ENCODE results near the gene PRKCE. TPM values are rescaled to one million over a fixed set of nuclear protein-coding genes. Genes with fewer than 3 reads are reported as not detected.

PRKCE gene
- total RNA-seq, 1 experiment from 2014 or later: 21.7 TPM

DNA sequence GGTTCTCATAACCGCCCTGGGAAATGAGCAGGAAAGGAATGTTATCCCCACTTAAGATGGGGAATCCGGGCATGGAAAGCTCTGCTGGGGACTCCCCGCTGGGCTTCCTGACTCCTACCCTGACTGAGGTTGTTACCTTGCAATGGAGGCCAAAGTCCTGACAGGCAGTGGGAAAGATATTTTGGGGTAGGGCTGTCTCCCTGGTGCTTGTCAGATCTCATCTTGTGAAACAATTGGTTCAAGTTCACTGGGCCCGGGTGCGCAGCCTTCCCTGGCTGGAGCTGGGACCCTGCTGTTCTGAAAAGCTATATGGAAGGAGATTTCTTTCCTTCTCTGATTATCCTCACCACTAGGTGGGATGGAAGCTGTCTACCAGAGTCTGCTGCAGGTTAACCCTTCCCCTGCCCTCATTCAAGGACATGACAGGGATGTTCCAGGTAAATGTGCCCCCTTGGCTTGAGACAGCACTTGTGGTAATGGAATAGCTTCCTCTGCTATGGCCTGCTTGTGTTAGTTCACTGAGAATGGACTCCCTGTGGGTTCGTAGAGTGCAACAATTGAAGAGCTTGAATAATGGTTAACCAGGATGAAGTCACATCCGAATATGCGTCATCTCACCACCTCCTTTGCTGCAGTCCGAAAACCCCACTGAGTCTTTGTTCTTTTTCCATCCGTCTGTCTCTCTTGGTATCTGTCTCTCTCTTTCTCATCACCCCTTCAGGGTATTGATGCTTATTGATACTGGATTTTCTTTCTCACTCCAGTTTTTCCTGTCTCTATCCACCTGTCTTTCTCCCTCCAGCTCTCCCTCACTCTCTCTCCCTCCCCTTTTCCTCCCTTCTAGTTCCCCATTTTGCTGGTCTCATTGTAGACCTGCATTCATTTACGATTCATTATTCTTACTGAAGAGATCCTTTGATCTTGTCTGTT, 577.9 kb downstream of the PRKCE start:
- no peaks in the 10 kb centered on the region for H3K9me2 ChIP-seq (ENCODE audit: insufficient read depth)
- CTCF ChIA-PET: interaction anchor here (0.6 kb wide), 2 partner anchors 33 to 69 kb away, joined by 3 read pairs; no protein-coding TSS in a partner anchor
- intact Hi-C loops (cut with micrococcal nuclease; ENCODE audit: unreplicated experiment): loop anchor here (10.0 kb wide), 1 partner anchor 65 kb away; the partner anchor contains the start of gene EPAS1

GRCh38 chr2:46230115-46230571, 578.7 kb downstream of the PRKCE start:
- H3F3A ChIP-seq (ENCODE audit: insufficient read depth, low read depth): peaks cover 10% of the 10 kb centered on the region
- H3K4me2 ChIP-seq: 0 out of 2 replicates have a peak overlapping the region, but pooled peaks have one; percentile 1
- no peaks in the 10 kb centered on the region for H4K20me1 ChIP-seq (ENCODE audit: insufficient read depth)
- H3K4me1 ChIP-seq (replicated peaks; ENCODE audit: insufficient read depth): peaks cover 28% of the 10 kb centered on the region
- CTCF ChIA-PET: interaction anchor here (0.6 kb wide), 1 partner anchor 136 kb away, joined by 4 read pairs; no protein-coding TSS in a partner anchor
- POLR2A ChIA-PET (ENCODE audit: unreplicated experiment): no interaction called here
- H3K9me2 ChIP-seq (ENCODE audit: insufficient read depth): no peaks in the 10 kb centered on the region
- no peak overlapping the region for H2AFZ ChIP-seq
- peaks cover 19% of the 10 kb centered on the region; the same call in 1 of the 2 replicates for H3K36me3 ChIP-seq (ENCODE audit: low read depth)
- no peak for TF ChIP-seq EZH2 (IDR thresholded peaks at IDR 0.05; ENCODE audit: low read depth)
- no peak for TF ChIP-seq CTCF (conservative IDR thresholded peaks at IDR 0.05)
- H3K27ac ChIP-seq: no peak overlapping the region
- intact Hi-C loops (cut with micrococcal nuclease; ENCODE audit: unreplicated experiment): no loop called here
- no TSS peak for BruUV-seq (replicated peaks)
- no peaks in the 10 kb centered on the region for H3K79me2 ChIP-seq (ENCODE audit: low read depth)
- no peaks in the 10 kb centered on the region for H3K27me3 ChIP-seq (ENCODE audit: insufficient read depth, low read depth)
- DNase-seq: no peak
- no peak overlapping the region for H3K4me3 ChIP-seq
- H3K9me3 ChIP-seq (ENCODE audit: insufficient read depth, low read depth): peaks cover 10% of the 10 kb centered on the region

More for the DNA sequence above, 577.9 kb downstream of the PRKCE start:
- Histone ChIP-seq H3K4me3 (no peak overlapping the region), H3F3A (ENCODE audit: insufficient read depth, low read depth) (peaks cover 15% of the 10 kb centered on the region), H3K27ac (no peak overlapping the region), H2AFZ (no peak overlapping the region), H3K4me2 (no peak overlapping the region), H3K4me1 (replicated peaks; ENCODE audit: insufficient read depth) (peaks cover 33% of the 10 kb centered on the region), H3K36me3 (ENCODE audit: low read depth) (peaks cover 19% of the 10 kb centered on the region; the same call in 1 of the 2 replicates), H3K27me3 (ENCODE audit: insufficient read depth, low read depth) (no peaks in the 10 kb centered on the region), H4K20me1 (ENCODE audit: insufficient read depth) (no peaks in the 10 kb centered on the region), H3K79me2 (ENCODE audit: low read depth) (no peaks in the 10 kb centered on the region), H3K9me3 (ENCODE audit: insufficient read depth, low read depth) (peaks cover 10% of the 10 kb centered on the region)
- DNase-seq: no peak
- POLR2A ChIA-PET (ENCODE audit: unreplicated experiment): interaction anchor here (0.6 kb wide), 1 partner anchor 164 kb away, joined by 3 read pairs; no protein-coding TSS in a partner anchor
- BruUV-seq (replicated peaks): no TSS peak
- TF ChIP-seq CTCF (conservative IDR thresholded peaks at IDR 0.05) (no peak), EZH2 (IDR thresholded peaks at IDR 0.05; ENCODE audit: low read depth) (no peak)

DNA sequence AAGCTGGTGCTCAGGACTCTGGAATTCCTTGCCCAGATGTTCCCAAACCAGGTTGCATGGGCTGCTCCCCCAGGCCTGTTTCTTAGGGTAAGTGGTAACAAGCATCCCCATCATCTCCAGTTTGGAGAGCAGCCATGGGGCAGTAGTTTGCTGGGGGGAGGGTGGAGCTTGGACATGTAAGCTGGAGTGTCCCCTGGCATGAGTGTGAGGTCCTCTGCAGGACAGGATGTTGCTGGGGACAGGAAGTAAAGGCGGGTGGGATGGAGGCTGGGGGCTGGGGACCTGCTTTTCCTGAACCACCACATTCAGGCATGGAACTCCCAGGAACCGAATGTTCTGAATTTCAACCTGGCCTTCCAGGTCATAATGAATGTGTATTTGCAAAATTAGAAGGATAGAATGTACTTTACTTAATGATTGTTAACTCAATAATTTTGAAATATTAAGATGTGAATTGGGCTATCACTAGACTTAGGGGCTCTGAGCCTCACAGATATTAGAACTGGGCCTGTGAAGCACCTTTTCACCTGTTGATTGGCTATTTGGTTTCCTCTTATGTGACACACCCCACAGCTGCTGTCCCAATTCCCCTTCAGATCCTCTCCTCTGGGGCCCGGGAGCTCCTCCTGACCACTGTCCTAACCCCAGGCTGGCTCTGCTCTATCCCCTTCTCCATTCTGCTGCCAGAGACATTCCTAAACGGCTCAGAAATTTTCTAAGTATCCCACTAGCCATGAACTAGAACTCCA, 579.4 kb downstream of the PRKCE start:
- Histone ChIP-seq H3K4me3 (no peak overlapping the region), H2AFZ (no peak overlapping the region), H3F3A (ENCODE audit: insufficient read depth, low read depth) (peaks cover 3% of the 10 kb centered on the region; the same call in 1 of the 2 replicates), H4K20me1 (ENCODE audit: insufficient read depth) (no peaks in the 10 kb centered on the region), H3K27me3 (ENCODE audit: insufficient read depth, low read depth) (no peaks in the 10 kb centered on the region), H3K9me2 (ENCODE audit: insufficient read depth) (no peaks in the 10 kb centered on the region), H3K36me3 (ENCODE audit: low read depth) (peaks cover 15% of the 10 kb centered on the region; the same call in 1 of the 2 replicates), H3K9me3 (ENCODE audit: insufficient read depth, low read depth) (peaks cover 7% of the 10 kb centered on the region), H3K79me2 (ENCODE audit: low read depth) (no peaks in the 10 kb centered on the region), H3K27ac (no peak overlapping the region), H3K4me1 (replicated peaks; ENCODE audit: insufficient read depth) (peaks cover 21% of the 10 kb centered on the region), H3K4me2 (0 out of 2 replicates have a peak overlapping the region, but pooled peaks have one; percentile 1)
- ChIA-PET CTCF (interaction anchor here (0.6 kb wide), 1 partner anchor 135 kb away, joined by 4 read pairs; no protein-coding TSS in a partner anchor), POLR2A (ENCODE audit: unreplicated experiment) (no interaction called here)
- intact Hi-C loops (cut with micrococcal nuclease; ENCODE audit: unreplicated experiment): no loop called here
- no peak for DNase-seq
- TF ChIP-seq CTCF (conservative IDR thresholded peaks at IDR 0.05): no peak
- TF ChIP-seq EZH2 (IDR thresholded peaks at IDR 0.05; ENCODE audit: low read depth): no peak
- no TSS peak for BruUV-seq (replicated peaks)
